ENCODE measurements around the gene SLFN5.

DNA sequence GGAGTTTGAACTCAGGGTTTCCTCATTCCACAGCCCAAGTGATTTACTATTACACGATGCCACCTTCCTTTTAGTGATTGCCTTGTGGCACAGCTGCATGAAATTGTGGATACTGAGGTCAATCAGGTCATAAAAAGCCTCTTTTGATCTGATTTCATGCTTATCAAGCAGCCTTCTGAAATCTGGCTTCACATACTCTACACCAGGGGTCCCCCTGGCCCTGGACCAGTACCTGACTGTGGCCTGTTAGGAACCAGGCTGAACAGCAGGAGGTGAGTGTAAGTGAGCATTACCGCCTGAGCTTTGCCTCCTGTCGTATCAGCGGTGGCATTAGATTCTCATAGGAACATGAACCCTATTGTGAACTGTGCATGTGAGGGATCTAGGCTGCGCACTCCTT is 13.8 kb downstream of the SLFN5 start:
- TF ChIP-seq, protein P1, sequence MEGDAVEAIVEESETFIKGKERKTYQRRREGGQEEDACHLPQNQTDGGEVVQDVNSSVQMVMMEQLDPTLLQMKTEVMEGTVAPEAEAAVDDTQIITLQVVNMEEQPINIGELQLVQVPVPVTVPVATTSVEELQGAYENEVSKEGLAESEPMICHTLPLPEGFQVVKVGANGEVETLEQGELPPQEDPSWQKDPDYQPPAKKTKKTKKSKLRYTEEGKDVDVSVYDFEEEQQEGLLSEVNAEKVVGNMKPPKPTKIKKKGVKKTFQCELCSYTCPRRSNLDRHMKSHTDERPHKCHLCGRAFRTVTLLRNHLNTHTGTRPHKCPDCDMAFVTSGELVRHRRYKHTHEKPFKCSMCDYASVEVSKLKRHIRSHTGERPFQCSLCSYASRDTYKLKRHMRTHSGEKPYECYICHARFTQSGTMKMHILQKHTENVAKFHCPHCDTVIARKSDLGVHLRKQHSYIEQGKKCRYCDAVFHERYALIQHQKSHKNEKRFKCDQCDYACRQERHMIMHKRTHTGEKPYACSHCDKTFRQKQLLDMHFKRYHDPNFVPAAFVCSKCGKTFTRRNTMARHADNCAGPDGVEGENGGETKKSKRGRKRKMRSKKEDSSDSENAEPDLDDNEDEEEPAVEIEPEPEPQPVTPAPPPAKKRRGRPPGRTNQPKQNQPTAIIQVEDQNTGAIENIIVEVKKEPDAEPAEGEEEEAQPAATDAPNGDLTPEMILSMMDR (IDR thresholded peaks at IDR 0.05) = no peak
- no peak for TF ChIP-seq POLR2A (IDR thresholded peaks at IDR 0.05)
- TF ChIP-seq EP300 (IDR thresholded peaks at IDR 0.05) = no peak
- peak in 1 of 3 donors; percentile 12 for TF ChIP-seq POLR2AphosphoS5 (IDR thresholded peaks at IDR 0.05)

Measured in stomach (tissue), 4 donors.